ENCODE results near the gene ZBTB16. TPM values are rescaled to one million over a fixed set of nuclear protein-coding genes. Genes with fewer than 3 reads are reported as not detected.
A peak's percentile ranks its signal among the peaks of the same experiment; 100 is the strongest.

ZBTB16 gene
- total RNA-seq, 1 donor from 2014 or later, result 39.4 TPM

- H3K9me3 Mint-ChIP-seq, result no peaks in the 10 kb centered on the region
- H3K36me3 Mint-ChIP-seq (ENCODE audit: low read depth), result peaks cover 2% of the 10 kb centered on the region
- TF ChIP-seq CTCF (conservative IDR thresholded peaks at IDR 0.05), result no peak
- H3K27ac Mint-ChIP-seq (ENCODE audit: unreplicated experiment), result no peak overlapping the region
- no peak overlapping the region for H3K4me3 Mint-ChIP-seq
- H3K27me3 Mint-ChIP-seq (ENCODE audit: low read depth), result no peaks in the 10 kb centered on the region
- DNase-seq (ENCODE audit: low read depth, low spot score), result no peak
- H3K4me1 Mint-ChIP-seq, result peaks cover 90% of the 10 kb centered on the region
Measured at GRCh38 chr11:114163229-114163631, 103.7 kb downstream of the ZBTB16 start.

GRCh38 chr11:114163830-114164401 is 104.4 kb downstream of the ZBTB16 start:
- H3K4me3 Mint-ChIP-seq, result peak overlapping the region; percentile 14
- peaks cover 91% of the 10 kb centered on the region for H3K4me1 Mint-ChIP-seq
- no peak overlapping the region for H3K27ac Mint-ChIP-seq (ENCODE audit: unreplicated experiment)
- no peaks in the 10 kb centered on the region for H3K27me3 Mint-ChIP-seq (ENCODE audit: low read depth)
- no peak for TF ChIP-seq CTCF (conservative IDR thresholded peaks at IDR 0.05)
- H3K36me3 Mint-ChIP-seq (ENCODE audit: low read depth), result peaks cover 2% of the 10 kb centered on the region
- H3K9me3 Mint-ChIP-seq, result no peaks in the 10 kb centered on the region
- no peak for DNase-seq (ENCODE audit: low read depth, low spot score)

GRCh38 chr11:114164546-114164945 is 105.0 kb downstream of the ZBTB16 start:
- DNase-seq (ENCODE audit: low read depth, low spot score), result no peak
- Mint-ChIP-seq H3K27me3 (ENCODE audit: low read depth) (no peaks in the 10 kb centered on the region), H3K4me1 (peaks cover 90% of the 10 kb centered on the region), H3K27ac (ENCODE audit: unreplicated experiment) (peak overlapping the region; percentile 8), H3K9me3 (no peaks in the 10 kb centered on the region), H3K4me3 (no peak overlapping the region), H3K36me3 (ENCODE audit: low read depth) (peaks cover 2% of the 10 kb centered on the region)
- TF ChIP-seq CTCF (conservative IDR thresholded peaks at IDR 0.05), result no peak

- DNase-seq (ENCODE audit: low read depth, low spot score), result no peak
- Mint-ChIP-seq H3K4me1 (peaks cover 89% of the 10 kb centered on the region), H3K27me3 (ENCODE audit: low read depth) (no peaks in the 10 kb centered on the region), H3K27ac (ENCODE audit: unreplicated experiment) (no peak overlapping the region), H3K4me3 (no peak overlapping the region), H3K36me3 (ENCODE audit: low read depth) (peaks cover 2% of the 10 kb centered on the region), H3K9me3 (no peaks in the 10 kb centered on the region)
- TF ChIP-seq CTCF (conservative IDR thresholded peaks at IDR 0.05), result no peak
Measured at GRCh38 chr11:114165326-114166230, 106.1 kb downstream of the ZBTB16 start.

GRCh38 chr11:114166362-114166761 is 106.9 kb downstream of the ZBTB16 start:
- Mint-ChIP-seq H3K36me3 (ENCODE audit: low read depth) (no peaks in the 10 kb centered on the region), H3K27me3 (ENCODE audit: low read depth) (no peaks in the 10 kb centered on the region), H3K4me3 (peak overlapping the region; percentile 66), H3K9me3 (no peaks in the 10 kb centered on the region), H3K4me1 (peaks cover 89% of the 10 kb centered on the region), H3K27ac (ENCODE audit: unreplicated experiment) (no peak overlapping the region)
- no peak for DNase-seq (ENCODE audit: low read depth, low spot score)
- no peak for TF ChIP-seq CTCF (conservative IDR thresholded peaks at IDR 0.05)
